ENCODE data around the gene ZBTB7C.

The ZBTB7C gene

DNA sequence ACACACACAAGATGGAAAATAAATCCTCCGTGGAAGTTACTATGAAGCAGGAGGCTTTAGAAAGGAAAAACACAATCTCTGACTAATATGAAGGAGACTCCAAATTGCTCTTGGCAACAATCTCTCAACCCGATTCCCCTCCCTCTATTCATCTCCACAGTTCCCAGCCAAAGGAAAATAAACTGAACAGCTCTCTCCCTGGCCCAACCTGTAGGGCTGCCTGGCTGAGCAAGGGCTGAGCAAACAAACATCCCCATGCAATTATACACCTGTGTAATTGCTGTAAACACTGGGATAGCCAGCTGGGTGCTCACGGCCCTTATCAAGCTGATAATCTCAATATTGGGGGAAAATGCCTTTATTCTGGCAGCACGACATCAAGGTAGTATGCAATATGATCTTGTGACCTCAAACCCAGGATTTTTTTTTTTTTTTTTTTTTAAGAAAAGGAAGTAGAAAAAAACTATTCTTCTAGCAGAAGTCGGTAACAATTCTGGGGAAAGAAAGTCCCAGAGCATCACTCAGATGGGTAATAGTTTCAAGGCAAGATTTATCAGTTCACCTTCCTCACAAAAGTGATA, 275.4 kb downstream of the ZBTB7C start:
- peak; percentile 22 to 46 for DNase-seq

DNA sequence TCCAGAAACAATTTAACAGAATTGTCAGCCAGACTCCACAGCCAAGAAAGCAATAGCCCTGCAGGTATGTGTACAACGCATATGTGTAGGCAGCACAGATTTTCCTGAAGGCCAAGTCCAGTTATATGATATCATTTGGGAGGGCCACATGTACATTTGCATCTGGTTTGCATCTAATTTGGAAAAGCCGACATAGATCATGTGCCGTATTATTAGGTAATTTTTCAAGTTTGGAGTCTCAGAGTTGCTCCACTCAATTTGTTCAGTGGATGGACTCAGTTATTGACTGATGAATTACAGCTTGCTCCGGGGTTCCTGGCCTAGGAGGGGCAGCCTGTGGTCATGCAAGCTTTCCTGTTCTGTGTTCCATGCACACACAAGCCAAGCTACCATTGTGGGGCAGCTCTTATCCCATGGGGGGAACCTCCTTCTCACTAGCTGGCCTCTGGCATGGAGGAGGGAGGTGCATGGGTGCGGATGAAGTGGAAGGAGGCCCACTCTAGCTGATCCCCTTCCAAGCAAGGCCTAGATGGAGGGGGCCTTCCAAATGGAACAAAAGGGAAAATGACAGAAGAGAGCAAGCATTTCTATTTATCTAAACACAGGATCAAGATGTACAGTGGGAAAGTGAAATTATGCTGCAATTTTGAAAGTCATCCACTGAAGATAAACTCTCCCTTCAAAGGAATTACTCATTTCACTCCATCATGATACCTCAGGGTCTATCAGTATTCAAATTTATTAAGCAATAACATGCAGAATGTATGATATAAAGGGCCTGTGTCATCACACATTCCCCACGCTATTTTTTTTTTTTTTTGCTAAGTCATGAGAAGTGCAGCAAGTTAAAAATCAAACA, 276.2 kb downstream of the ZBTB7C start:
- no peak for DNase-seq

DNA sequence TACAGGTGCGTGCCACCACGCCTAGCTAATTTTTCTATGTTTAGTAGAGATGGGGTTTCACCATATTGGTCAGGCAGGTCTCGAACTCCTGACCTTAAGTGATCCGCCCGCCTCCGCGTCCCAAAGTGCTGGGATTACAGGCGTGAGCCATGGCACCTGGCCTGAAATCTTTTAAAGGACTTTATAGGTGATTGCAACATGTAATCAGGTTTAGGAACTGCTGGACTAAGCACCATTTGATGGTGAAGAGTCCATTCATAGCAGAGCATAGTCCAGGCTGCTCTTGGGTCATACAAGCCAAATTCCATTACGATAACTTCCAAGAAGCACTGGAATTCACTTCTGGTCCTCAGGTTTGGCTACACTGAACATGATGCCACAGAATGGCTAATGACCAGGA, 278.1 kb downstream of the ZBTB7C start:
- no peak for DNase-seq

DNA sequence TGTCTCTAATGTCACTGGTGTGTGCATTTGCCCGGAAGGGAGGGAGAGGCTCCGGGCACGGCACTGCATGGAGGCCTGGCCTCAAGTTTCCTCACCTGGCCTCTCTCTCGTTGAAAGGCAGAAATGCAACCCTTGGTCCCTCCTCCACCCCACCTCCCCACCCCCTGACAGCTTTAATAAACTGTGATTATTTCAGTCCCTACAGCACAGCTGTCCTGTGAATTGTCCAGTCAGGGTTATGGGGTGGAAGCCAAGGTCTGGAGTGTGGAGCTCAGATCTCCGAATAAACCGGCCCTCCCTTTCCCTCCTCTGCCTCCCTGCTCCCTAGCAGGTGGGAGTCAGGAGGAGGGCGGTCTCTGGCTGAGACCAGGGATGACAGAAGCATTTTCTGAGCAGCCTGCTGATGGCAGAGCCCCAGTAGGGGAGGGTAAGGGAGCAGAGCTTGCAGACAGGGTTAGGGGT, 279.5 kb downstream of the ZBTB7C start:
- no peak for DNase-seq

DNA sequence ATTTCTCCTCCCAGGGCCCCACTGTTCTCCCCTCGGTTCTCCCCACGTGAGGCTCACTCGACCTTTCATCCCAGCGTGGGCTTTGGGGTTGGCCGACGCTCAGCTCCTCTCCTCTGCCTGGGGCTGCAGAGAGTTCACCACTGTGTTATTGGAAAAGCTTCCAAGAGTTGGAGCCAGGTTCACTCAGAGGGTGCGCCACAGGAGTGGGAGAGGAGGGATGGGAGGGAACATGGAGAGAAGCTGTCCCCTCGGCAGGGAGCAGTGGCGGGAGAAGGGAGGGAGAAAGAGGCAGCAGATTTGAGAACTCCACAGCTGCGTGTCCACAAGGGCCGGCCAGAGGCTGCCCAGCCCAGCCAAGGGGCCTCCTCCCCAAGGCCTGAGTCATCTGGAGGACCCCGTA, 281.6 kb downstream of the ZBTB7C start:
- DNase-seq: no peak

DNA sequence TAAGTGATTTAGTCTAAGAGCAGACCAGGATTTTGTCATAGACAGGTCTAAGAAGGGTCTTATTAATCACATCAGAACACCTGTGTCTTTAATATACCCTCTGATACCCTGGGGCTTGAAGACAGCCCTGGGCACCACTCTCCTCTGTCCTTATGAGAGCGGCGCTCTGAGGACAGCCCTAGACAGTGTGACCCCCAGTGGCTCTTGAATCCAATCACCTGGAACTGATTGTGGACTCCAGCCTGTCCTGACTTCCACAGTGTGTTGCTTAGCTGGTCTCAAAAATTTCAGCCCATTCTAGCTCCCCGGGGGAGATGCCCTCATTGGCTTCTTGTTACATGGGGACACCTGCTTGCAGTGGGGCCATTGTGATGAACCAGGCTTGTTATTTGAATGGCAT, 282.9 kb downstream of the ZBTB7C start:
- DNase-seq: no peak

DNA sequence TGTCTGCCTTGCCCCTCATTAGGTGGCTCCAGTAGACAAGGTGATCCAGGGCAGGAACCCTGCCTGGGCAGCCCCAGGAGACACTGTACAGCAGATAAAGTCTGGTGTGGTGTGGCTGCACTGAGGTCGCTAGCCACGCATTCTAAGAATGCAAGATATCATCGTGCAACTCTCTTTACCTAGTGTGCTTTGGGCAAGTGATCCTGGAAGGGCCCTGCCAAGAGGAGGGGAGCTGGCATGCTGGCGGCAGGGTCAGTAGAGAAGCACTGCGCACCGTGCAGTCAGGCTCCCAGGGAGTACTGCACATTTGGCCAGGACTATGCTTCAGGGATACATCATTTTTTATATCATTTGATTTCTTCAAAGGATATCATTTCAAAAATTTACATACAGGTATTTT, 283.5 kb downstream of the ZBTB7C start:
- no peak for DNase-seq

DNA sequence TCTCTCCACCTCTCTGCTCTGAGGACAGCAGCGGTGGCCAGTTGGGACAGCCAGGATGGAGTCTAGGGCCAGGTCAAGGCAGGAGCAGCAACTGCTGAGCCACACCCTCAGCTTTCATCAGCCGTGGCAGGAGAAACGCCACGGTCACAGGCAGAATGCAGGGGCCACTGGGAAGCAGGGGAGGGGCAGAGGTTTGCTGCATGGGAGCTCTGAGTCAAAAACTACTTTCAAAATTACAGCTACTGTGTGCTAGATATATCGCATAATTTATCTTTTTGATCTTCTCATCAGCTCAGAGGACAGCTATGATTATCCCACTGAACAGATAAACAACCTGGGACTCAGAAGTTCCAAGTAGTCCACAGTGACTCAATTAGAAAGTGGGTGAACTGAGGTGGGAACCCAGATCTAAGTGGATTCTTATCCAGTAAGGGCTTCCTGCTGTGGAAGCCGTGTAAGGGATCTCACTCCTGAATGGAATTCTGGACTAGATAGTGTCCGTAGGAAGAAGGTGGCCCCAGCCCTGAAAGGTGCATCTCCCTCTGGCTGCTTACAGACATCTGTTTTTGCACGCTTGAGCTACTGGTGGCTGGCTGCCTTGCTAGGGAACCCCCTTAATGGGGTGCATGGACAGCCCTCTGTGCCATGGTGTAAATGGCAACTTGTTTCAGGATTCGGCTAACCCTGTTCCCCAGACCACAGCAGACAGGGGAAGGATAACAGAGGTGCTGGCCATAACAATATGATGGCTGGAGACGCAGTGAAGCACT, 284.1 kb downstream of the ZBTB7C start:
- no peak for DNase-seq

DNA sequence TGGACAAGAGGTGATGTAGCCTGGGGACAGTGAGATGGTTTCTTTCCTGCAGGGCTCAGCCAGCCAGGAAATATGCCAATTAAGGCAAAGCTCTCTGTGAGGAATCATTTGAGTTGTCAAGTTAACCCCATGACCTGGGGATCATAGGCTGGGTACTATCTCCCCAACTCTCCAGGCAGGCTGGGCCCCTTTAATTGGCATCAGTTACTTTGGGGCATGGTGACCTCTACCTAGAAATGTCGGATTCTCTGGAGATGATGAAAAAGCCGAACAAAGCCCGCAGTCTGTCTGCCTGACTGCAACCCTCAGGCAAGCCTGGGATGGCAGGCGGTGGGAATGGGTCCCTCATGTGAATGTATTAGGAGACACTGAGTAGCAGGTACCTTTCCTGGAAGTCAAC, 285.2 kb downstream of the ZBTB7C start:
- no peak for DNase-seq

DNA sequence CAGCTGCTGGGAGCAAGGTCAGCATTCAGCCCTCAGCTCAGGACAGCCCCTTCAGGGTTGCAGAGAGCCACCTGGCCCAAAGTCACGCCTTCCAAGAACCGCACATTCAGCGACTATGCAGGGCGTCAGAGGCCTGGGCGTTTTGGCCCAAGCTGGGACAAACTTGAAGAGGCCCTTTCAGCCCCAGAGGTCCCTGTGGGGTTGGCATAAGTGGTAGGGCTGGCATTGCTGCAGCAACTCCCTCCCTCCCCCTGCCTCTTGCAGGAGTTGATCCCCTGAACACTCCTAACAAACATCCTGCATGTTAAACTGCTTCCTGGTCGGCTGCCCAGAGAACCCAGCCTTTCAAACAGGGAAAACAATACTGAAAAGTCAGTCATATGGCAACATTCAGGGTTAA, 285.9 kb downstream of the ZBTB7C start:
- no peak for DNase-seq

DNA sequence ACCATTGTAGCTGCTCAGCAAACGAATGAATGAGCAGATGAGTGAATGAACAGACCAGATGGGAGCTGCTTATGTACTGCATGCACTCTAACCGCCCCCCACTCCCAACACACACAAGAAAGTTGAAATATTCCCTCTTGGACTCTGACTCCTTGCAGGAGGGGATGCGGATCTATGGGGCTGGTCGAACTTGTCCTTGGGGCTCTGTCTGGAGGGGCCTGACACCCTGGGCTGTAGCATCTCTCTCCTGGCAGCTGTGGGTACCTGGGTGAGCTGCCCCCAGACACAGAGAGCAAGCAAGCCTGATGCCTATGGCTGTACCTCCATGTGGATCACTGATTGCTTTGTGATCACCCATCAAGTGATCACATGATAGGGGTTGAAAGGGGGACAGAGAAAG, 286.4 kb downstream of the ZBTB7C start:
- no peak for DNase-seq

DNA sequence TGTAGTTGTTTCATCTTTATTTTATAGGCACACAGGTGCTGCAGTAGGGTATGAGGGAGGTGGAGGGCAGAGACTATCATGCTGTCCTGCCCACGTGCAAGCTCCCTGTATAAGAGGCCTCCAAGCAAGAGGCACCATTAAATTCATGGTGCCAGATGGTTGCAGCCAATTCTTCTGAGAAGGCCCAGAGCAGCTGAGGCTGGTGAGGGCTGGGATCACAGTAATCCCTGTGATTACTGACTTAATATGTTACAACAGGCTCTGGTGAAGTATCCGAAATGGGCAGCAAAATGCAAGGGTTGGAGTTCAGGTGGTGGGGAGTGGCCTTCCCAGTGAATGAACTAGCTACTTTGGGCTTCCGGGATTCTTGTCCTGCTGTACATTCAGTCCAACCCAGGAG, 286.8 kb downstream of the ZBTB7C start:
- DNase-seq: no peak

DNA sequence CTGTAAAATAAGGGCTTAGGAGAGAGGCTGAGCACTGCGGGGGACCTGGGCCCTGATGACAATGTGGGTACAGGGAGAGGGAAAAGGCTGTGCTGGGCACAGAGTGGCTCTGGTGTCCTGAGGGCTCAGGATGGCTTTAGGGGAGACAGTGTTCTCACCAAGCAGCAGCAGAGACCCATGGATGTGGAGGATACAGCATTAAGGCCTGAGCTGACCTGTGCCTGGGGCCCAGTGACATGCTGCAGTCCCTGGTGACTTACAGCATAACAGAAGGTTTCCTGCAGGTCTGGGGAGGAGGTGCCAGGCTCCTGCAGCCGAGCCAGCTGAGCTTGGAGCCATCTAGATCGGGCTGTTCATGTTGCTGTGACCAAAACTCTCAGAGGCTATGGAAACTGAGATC, 287.4 kb downstream of the ZBTB7C start:
- no peak for DNase-seq

DNA sequence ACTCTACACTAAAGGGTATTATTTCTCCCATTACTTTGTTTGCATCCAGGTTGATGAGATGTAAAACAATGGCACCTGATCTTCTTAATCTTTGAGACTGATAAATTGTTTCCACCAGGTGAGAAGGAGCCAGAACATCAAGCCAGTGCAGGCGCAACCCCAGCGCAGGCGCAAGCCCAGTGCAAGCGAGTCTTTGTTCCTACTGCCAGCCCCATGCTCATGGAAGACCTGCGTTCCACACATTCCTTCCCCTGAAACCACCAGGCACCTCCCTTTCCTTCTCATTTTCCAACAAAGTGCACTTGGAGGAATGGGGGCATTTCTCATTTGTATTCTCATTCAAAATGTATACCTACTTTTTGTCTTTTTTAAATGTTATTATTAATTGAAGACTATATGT, 290.0 kb downstream of the ZBTB7C start:
- no peak for DNase-seq

DNA sequence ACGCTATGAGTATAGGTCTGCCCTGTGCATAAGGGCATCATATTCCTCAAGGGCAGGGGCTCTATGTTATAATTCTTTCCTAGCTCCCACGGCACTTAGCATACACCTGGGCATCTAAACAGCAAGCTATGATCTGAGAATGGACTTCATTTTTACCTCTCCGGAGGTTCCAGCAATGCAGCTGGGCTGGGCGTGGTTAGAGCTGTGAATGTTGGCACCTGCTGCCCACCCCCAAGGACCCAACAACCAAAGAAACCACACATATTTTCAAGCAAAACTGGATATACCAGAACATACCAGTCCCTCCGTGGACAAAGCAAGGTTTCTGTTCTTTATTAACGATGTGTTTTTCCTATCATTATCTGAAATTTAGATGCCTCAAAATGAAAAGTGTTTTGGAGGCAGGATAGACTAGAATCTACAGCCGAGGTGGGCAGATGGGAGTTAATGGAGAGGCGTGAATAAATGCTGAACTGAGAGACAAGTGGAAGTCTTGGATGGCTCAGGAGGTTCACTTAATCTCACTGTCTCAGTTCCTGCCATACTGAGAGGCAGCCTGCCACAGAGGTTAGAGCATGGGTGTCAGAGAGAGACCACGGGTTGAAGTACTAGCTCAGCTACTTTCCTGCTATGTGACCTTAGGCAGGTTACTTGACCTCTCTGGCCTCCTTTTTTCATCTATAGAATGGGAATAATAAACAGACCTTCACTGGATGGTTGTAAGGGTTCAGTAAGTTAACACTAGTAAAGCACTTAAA, 292.1 kb downstream of the ZBTB7C start:
- DNase-seq: no peak

DNA sequence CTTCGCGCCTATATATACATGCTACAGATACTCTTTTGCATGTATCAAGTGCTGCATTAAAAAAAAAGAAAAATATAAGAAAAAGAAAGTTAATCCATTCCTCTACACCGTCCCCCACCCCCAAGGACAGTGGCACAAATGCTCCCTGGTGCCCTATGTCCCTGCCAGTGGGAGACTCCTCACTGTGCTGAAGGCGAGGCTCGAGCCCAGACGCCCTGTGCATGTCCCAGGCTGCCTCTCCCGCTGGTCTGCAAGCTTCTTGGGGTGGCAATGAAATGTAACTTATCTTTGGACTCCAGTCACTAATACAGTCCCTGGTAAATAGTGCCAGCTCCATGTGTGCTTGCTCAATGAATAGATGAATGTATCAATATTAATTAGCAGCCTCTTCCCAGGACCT, 293.2 kb downstream of the ZBTB7C start:
- DNase-seq: no peak

DNA sequence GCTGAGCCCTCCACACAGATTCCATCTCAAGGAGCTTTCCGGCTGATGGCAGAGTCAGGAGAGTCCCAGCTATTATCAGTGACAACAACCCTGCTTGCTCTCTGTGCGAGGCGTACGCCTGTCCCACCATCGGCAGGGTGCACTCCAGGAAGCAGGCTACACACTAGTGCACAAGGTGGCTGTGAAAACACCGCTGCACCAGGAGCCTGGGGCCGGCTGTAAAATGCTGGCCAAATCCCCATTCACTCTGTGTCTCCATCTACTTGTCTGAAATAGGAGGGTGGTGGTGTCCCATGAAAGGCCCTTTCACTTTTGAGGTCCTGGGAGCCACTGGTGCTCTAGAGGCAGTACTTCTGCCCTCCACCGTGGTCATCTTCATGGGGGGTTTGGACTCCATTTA, 295.5 kb downstream of the ZBTB7C start:
- DNase-seq: no peak

DNA sequence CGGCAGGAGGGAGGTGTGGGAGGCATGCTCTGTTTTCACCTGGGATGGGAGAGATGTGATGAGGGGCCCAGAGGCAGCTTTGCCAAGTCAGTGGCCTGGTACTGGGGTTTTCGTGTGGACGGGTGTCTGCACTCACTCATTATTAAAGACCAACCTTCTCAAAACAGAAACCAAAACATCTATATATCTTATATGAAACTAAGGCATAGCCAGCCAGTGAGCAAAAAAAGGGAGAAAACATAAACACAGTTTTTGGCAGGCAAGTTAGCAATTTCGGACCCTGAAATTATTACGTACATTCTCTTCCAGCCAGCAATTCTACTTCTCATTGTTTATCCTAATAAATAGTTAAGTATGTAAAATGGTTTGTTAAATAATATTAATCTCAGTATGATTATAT, 297.6 kb downstream of the ZBTB7C start:
- no peak for DNase-seq

DNA sequence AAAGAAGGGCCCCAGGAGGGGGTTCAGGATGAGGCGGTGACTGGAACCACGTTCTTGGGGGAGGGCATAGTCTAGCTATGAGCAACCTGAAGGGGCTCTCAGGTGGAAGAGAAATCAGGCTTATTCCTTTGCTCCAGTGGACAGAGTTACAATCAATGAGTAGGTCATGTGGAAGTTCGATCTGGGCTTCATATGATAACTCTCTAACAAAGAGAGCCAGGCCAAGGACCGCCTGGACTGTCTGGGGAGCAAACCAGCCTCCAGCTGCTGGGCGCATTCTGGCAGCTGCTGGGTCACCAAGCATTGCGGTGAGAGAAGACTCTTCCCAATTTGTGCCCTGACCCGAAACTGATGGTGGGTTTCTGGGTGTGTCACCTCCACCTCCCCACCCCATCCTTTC, 298.4 kb downstream of the ZBTB7C start:
- no peak for DNase-seq

DNA sequence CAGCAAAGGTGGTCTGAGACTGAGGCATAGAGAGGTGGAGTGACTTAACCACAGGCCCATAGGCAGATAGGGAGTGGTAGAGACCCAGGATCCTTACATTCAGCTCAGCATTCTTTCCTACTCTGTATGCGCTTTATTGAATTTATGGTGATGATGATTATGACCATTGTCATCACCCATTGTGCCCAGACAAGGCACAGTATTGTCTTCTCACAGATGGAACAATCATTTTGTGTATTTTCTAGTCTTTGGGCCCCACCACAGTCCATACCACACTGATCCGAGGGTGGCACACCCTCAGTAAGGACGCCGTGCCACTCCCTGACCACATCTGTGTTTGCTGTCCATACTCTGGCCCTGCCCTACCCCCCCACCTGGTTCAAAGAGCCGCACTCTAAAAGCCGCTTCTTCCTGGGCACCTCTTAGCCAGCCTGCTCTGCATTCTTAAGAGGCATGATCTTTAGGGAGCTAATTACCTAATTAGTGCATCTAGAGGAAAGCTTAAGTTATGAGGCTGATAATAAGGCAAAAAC, 299.2 kb downstream of the ZBTB7C start:
- DNase-seq: no peak

DNA sequence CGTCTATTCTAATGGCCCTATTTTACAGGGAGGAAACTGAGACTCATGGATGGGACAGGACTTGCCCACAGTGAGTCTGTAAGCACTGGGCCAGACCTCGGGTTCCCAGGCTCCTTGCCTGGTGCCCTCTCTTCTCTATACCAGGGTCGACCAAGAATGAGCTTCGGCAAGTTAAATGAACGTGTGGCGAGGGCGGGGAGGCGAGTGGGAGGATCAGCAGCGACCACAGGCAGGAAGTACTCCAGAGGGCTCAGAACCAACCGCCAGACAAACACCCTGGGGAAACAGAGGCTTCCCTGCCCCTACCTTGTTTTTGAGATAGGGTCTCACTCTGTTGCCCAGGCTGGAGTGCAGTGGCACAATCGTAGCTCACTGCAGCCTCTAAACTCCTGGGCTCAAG, 301.0 kb downstream of the ZBTB7C start:
- no peak for DNase-seq

DNA sequence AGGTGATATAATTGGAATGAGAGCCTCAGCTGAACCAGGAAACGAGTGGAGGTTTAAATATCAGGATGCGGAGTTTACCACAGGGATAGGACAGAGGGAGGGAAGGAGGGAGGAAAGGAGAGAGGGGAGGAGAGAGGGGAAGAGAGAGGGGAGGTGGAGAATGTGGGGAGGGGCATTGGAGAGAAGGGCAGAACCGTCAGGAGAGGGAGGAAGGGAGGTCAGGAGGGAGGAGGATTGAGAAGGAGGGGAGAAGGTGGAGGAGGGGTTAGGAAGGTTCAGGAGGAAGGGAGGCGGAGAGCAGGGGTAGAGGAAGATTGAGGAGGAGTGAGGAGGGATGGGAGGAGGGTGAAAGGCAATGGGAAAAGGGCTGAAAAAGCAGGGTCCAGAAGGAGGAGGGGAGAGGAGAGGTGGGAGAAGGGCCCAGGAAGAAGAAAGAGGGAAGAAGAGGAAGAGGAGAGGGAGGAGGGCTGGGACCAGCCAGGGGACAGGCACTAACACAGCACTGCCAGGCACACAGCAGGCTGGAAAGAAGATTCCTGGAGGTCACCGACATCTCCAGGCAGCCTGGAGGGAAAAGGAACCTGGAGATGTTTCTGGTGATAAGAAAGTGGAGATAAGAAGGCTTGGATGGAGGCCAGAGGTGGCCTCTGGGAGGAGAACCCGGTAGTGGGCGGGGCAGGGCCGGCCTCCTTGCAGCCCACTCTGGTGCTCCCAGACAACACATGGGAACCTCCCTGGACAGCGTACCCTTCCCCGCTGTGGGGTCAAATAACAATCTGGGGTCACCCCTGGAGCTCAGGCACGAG, 302.0 kb downstream of the ZBTB7C start:
- no peak for DNase-seq

Measured in NCI-H187 (cell line).